ENCODE measurements around the gene RPS6KA6.

Gene RPS6KA6

DNA sequence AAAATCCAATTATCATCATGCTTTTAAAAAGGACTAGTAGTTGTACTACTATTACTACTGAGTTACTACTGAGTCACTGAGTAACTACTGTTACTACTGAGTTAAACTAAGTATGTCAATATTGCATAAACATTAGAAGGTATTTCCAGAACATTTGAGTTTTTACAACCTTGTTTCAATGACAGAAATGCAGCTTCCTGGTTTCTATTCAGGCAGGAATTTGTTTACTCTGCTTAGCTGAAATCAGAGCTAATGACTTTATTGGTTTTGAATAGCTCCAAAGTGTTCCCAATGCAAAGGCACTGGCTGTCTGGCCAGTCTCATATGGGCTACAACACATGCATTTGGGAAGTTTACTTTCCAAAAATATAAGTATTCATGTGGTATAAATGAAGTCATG lies 12.0 kb downstream of the RPS6KA6 start:
- no peaks in the 10 kb centered on the region for H3K9me3 Mint-ChIP-seq
- no peaks in the 10 kb centered on the region for H3K4me1 Mint-ChIP-seq
- DNase-seq (no peak), ATAC-seq (no peak)
- H3K4me3 Mint-ChIP-seq = no peak overlapping the region
- no peak overlapping the region for H3K27ac Mint-ChIP-seq
- no peaks in the 10 kb centered on the region for H3K27me3 Mint-ChIP-seq

DNA sequence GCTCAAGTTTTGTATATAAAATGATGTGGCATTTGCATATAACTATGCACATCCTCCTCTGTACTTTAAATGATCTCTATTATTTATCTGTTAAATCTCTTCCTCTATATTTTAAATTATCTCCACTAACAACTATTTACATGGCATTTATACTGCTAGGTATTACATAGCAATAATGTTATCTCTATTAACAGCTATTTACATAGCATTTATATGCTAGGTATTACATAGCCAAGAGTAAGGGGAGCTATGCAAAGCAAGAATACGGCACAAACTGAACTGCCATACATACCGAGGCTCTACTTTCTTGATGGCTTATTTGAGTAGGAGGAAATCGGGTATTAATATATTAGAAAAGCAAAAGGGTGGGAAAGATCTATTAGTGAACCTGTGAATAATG lies 12.7 kb downstream of the RPS6KA6 start:
- H3K4me1 Mint-ChIP-seq = no peaks in the 10 kb centered on the region
- ATAC-seq = no peak
- no peaks in the 10 kb centered on the region for H3K27me3 Mint-ChIP-seq
- DNase-seq = no peak
- H3K27ac Mint-ChIP-seq = no peak overlapping the region
- no peak overlapping the region for H3K4me3 Mint-ChIP-seq
- H3K9me3 Mint-ChIP-seq = no peaks in the 10 kb centered on the region

DNA sequence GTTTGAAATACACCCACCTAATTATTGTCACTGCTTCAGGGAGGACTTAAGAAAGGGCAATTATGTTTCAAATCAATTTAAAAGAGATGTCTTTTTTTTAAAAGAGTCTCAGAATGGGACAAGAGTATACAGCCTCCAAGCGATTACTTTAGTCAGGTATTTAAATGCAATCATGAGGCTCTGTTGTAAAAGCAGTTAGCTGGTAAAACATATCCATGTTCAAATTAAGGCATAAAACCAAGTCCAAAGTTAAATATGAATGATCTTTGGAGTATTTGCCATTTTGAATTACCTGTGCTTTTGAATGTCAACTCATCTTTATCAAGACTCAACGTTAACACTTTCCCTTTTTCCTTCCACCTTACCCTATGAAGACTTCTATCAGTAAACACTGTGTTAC lies 13.7 kb downstream of the RPS6KA6 start:
- ATAC-seq (no peak), DNase-seq (no peak)
- Mint-ChIP-seq H3K4me3 (no peak overlapping the region), H3K9me3 (no peaks in the 10 kb centered on the region), H3K4me1 (no peaks in the 10 kb centered on the region), H3K27ac (no peak overlapping the region), H3K27me3 (no peaks in the 10 kb centered on the region)

DNA sequence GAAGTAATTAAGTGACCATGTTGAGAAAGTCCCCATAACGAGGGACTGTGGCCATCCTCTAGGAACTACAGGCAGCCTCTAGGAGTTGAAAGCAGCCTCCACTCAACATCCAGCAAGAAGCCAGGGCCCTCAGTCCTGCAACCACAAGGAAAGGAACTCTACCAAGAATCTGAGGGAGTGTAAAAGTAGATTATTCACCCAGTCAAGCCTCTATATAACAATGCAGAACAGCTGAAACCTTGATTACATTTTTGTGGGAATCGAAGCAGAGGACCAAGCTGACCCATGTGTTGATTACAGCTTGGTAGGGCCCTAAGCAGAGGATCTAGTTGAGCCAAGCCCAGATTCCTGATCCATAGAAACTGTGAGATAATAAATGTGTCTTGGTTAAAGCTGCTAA lies 17.1 kb downstream of the RPS6KA6 start:
- no peaks in the 10 kb centered on the region for H3K4me1 Mint-ChIP-seq

DNA sequence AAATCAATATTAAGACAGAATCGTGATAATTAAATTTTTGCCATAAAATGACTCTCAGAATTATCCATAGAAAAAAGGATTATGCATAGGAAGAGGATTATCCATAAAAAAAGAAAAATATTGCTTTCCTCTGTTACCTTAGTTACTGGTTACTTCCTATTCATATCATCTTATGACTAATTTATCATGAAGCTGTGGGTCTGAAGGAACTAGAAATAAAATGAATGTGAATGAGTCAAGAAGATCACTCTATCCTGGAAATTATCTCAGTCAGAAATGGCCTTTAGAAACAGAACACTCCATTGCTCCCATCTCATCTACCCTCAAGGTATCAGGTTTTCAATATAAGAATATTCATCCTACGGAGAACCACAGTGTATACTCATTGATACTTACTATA lies 19.4 kb downstream of the RPS6KA6 start:
- no peak for ATAC-seq
- DNase-seq = no peak
- no peaks in the 10 kb centered on the region for H3K4me1 Mint-ChIP-seq
- H3K27me3 Mint-ChIP-seq = no peaks in the 10 kb centered on the region
- no peak overlapping the region for H3K27ac Mint-ChIP-seq
- no peak overlapping the region for H3K4me3 Mint-ChIP-seq
- H3K9me3 Mint-ChIP-seq = no peaks in the 10 kb centered on the region

More for the DNA sequence above, 17.1 kb downstream of the RPS6KA6 start:
- no peaks in the 10 kb centered on the region for H3K27me3 Mint-ChIP-seq
- H3K9me3 Mint-ChIP-seq = no peaks in the 10 kb centered on the region
- ATAC-seq (no peak), DNase-seq (no peak)
- no peak overlapping the region for H3K4me3 Mint-ChIP-seq
- no peak overlapping the region for H3K27ac Mint-ChIP-seq

DNA sequence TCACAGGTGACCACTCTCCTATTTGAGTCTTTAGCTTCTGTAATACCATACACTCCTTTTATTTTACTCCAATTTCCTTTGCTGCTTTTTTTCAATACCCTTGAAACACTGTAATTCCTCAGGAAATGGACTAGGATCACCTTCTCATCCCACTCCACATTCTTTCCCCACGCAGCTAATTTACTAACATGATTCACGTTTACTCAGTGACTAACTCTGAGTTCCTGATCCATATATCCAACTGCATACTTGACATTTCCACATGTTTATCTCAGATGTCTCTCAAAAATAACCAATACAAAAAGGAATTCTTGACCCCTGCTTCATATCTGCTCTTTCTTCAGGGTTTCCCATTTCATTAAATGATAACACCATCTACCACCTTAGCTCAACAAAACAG lies 19.9 kb downstream of the RPS6KA6 start:
- H3K9me3 Mint-ChIP-seq = no peaks in the 10 kb centered on the region
- H3K4me1 Mint-ChIP-seq = no peaks in the 10 kb centered on the region
- no peak for ATAC-seq
- no peaks in the 10 kb centered on the region for H3K27me3 Mint-ChIP-seq
- H3K4me3 Mint-ChIP-seq = no peak overlapping the region
- no peak for DNase-seq
- no peak overlapping the region for H3K27ac Mint-ChIP-seq

DNA sequence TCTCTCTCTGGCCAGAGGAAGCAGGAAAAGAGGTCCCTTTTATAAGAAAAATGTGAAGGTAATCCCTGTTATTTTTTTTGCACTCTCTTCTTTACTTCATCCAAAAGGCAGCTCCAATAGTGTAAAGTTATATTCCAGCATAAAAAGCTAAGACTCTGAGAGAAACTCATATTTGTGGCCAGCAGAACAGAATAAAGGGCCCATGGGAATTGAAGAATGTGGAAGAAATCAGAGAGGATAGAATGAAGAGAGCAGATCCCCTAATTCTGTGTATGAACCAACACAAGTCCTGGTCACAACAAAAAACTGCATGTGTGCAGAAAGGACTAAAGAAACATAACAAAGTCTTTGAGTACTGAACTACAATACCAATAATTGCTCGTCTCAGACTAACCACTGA lies 22.3 kb downstream of the RPS6KA6 start:
- Mint-ChIP-seq H3K4me1 (no peaks in the 10 kb centered on the region), H3K4me3 (no peak overlapping the region), H3K9me3 (no peaks in the 10 kb centered on the region), H3K27ac (no peak overlapping the region), H3K27me3 (no peaks in the 10 kb centered on the region)
- ATAC-seq (no peak), DNase-seq (no peak)

DNA sequence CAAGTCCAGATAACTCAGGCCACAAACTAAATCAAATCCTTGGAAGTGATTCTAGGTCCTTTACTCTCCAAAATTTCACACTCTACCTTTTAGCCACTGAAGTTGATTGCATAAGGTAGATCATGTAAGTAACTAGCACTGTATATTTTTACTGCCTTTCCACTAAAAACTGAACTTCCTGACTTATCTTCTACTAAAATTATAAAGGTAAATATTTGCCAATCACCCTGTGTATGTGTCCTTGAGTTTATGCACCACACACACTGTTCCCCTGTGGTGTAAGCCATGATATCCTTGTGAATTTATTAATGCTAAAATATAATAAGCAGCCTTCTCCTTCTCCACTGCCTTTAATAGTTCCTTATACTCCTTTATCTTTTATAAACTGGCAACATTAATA lies 25.6 kb downstream of the RPS6KA6 start:
- DNase-seq = no peak
- Mint-ChIP-seq H3K27ac (no peak overlapping the region), H3K27me3 (no peaks in the 10 kb centered on the region), H3K9me3 (no peaks in the 10 kb centered on the region), H3K4me1 (no peaks in the 10 kb centered on the region), H3K4me3 (no peak overlapping the region)
- ATAC-seq = no peak

DNA sequence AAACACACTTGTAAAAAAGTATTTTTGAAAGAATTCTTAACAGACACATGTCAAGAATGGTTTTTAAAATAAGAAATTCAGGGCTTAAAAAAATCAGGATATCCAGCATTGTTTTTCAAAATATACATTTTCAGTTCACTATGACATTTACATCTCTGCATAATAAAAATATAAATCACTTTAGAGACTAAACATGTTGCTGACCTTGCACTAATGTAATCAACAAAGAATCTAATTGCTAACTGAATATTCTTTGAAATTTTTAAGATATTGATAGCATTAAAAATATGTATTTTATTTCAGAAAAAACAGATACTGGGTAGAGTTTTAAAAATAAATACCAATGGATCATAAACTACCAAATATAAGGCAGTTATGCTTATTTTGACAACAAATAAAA lies 26.4 kb downstream of the RPS6KA6 start:
- no peak for ATAC-seq
- DNase-seq = no peak

DNA sequence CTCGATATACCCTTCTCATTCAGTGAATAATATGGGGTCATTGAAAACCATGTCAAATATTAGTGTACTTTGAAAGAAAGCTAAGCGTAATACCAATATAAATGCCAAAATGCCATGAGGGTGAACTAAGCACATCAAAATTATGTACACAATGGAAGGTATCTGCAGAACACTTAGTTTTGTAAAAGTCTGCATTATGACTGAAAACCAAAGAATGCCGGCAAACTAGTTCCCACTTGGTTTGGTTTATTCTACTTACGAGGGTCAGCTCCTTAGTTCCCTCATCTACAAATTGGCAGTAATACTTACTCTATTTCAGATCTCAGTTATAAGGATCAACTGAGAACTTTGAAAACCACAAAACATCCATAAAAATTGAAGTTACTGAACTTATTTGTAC lies 27.3 kb downstream of the RPS6KA6 start:
- Mint-ChIP-seq H3K27ac (no peak overlapping the region), H3K4me1 (no peaks in the 10 kb centered on the region), H3K27me3 (no peaks in the 10 kb centered on the region), H3K4me3 (no peak overlapping the region), H3K9me3 (no peaks in the 10 kb centered on the region)
- ATAC-seq (no peak), DNase-seq (no peak)

More for the DNA sequence above, 26.4 kb downstream of the RPS6KA6 start:
- H3K27ac Mint-ChIP-seq = no peak overlapping the region
- no peaks in the 10 kb centered on the region for H3K4me1 Mint-ChIP-seq
- no peaks in the 10 kb centered on the region for H3K9me3 Mint-ChIP-seq
- H3K27me3 Mint-ChIP-seq = no peaks in the 10 kb centered on the region
- no peak overlapping the region for H3K4me3 Mint-ChIP-seq

DNA sequence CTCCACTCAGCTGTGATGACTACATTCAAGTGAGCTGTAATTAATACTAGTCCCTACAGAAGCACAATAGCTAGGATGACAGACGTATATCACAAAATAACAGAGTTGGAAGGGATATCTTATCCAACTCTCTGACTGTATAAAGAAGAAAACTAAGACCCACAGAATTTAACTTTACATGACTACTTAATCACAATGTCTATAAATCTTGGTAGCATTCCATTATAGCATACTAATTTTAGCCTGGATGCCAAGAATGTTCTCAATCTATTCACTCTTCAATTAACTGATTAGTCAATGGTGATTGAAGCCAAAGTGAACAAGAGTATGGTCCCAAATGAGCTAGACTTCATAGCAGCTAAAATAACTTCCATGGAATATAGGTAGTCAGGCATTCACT lies 31.2 kb downstream of the RPS6KA6 start:
- Mint-ChIP-seq H3K4me3 (no peak overlapping the region), H3K27ac (no peak overlapping the region)
- DNase-seq = no peak

DNA sequence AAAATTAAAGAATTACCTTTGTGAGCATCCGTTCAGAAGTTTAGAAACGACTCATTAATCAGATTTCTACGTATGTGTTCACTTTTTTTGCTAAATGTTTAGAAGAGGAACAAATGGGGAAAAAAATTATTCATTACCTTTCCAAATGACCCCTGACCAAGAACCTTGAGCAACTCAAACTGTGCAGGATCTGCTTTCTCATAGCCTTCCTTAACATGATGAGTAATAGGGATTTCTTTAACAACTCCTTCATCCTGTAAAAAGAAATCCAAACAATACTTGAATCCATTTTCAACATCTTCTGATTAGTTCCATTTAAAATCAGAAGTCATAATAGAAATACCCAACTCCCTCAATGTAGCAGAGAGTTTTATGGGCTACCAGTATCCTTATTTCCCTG lies 32.1 kb downstream of the RPS6KA6 start:
- H3K27me3 Mint-ChIP-seq = no peaks in the 10 kb centered on the region
- H3K4me1 Mint-ChIP-seq = no peaks in the 10 kb centered on the region
- ATAC-seq (no peak), DNase-seq (no peak)
- H3K9me3 Mint-ChIP-seq = no peaks in the 10 kb centered on the region
- no peak overlapping the region for H3K27ac Mint-ChIP-seq
- H3K4me3 Mint-ChIP-seq = no peak overlapping the region

More for the DNA sequence above, 31.2 kb downstream of the RPS6KA6 start:
- Mint-ChIP-seq H3K27me3 (no peaks in the 10 kb centered on the region), H3K9me3 (no peaks in the 10 kb centered on the region), H3K4me1 (no peaks in the 10 kb centered on the region)
- ATAC-seq = no peak

DNA sequence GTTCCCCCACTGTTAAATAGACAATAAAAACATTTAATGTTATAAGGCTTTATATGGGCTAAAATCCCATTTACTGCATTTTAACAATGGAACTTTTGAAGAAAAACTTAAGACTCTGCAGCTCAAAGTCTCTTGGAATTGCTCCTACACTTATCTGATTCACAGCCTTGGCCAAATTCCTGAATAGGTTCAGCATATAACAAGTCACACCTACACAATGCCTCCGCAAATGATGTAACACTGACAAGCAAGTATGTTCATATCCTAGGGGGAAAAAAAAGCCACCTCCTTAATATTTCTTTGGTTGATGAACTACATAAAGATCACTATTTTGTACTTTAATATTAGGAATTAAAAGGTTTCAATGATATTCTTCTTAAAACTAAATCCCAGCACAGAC lies 34.5 kb downstream of the RPS6KA6 start:
- Mint-ChIP-seq H3K4me1 (no peaks in the 10 kb centered on the region), H3K9me3 (no peaks in the 10 kb centered on the region), H3K27me3 (no peaks in the 10 kb centered on the region)

DNA sequence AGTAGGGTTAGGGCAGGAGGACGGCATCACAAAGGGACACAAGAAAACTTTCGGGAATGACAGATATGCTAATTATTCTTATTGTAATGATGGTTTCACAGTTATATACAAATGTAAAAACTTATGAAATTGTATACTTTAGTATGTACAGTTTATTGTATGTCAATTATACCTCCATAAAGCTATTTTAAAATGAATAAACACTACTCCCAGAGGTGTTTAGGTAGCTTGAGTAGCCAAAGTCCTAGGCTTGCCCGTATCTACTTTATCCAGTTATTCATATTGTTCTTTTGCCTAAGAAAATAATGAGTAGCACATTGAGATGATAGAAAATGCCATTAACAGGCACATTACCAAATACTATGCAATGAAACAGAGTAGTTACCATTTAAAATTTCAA lies 43.0 kb downstream of the RPS6KA6 start:
- ATAC-seq = no peak
- Mint-ChIP-seq H3K27ac (no peak overlapping the region), H3K4me1 (no peaks in the 10 kb centered on the region), H3K27me3 (no peaks in the 10 kb centered on the region), H3K4me3 (no peak overlapping the region), H3K9me3 (no peaks in the 10 kb centered on the region)
- no peak for DNase-seq

More for the DNA sequence above, 34.5 kb downstream of the RPS6KA6 start:
- no peak for ATAC-seq
- Mint-ChIP-seq H3K4me3 (no peak overlapping the region), H3K27ac (no peak overlapping the region)
- DNase-seq = no peak

DNA sequence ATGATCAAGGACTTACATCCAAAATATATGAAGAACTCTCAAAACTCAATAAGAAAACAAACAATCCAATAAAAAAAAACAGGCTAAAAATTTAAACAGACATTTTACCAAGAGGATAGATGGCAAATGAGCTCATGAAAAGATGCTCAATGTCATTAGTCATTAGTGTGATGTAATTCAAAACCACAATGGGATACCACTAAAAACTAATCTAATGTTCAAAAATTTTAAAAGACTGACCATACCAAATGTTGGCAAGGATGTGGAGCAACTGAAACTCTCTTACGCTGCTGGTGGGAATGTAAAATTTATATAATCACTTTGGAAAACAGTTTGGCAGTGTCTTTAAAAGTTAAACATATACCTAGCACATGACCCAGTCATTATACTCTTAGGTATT lies 43.7 kb downstream of the RPS6KA6 start:
- DNase-seq = no peak
- ATAC-seq = no peak
- Mint-ChIP-seq H3K4me1 (no peaks in the 10 kb centered on the region), H3K4me3 (no peak overlapping the region), H3K27me3 (no peaks in the 10 kb centered on the region), H3K9me3 (no peaks in the 10 kb centered on the region), H3K27ac (no peak overlapping the region)

DNA sequence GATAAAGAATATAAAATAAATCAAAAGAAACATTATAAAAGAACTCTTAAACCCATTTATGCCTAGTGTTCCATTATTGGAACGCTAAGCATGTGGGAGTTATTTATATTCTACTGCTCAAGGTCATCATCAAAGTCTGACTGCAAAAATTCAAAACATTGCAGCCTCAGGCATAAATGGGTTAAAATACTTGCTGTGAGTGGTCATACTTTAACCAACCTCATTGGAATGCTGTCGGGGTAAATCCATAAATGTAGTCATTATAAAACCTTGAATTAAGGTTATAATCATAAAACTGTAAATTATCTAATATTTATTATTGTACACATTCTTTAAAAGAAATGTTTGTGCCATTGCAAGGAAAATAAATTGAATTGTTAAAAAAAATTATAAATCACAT lies 55.0 kb downstream of the RPS6KA6 start:
- Mint-ChIP-seq H3K27ac (no peak overlapping the region), H3K9me3 (no peaks in the 10 kb centered on the region), H3K4me1 (no peaks in the 10 kb centered on the region), H3K27me3 (no peaks in the 10 kb centered on the region), H3K4me3 (no peak overlapping the region)
- ATAC-seq (no peak), DNase-seq (no peak)

DNA sequence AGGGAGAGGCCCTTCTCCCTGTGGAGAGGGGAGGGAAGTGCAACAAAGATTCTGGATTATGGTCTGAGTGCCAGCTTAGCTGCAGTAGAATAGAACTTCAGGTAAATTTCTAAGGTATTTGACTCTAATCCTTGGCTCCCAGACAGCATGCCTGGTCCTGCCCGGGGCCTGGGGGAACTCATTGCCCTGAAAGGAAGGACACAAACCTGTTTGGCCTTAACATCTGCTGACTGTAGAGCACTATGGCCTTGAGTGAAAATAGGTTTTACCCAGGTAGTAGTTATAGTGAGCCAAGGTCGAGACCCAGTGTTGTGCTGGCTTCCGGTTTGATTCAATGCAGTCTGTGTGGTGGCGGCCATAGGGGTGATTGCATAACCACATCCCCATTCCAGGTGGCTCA lies 64.4 kb downstream of the RPS6KA6 start:
- H3K27ac Mint-ChIP-seq = no peak overlapping the region
- ATAC-seq = no peak
- H3K4me3 Mint-ChIP-seq = no peak overlapping the region
- no peak for DNase-seq
- H3K9me3 Mint-ChIP-seq = peaks cover 0 to 4% of the 10 kb centered on the region in 2 donors
- H3K27me3 Mint-ChIP-seq = no peaks in the 10 kb centered on the region
- no peaks in the 10 kb centered on the region for H3K4me1 Mint-ChIP-seq

DNA sequence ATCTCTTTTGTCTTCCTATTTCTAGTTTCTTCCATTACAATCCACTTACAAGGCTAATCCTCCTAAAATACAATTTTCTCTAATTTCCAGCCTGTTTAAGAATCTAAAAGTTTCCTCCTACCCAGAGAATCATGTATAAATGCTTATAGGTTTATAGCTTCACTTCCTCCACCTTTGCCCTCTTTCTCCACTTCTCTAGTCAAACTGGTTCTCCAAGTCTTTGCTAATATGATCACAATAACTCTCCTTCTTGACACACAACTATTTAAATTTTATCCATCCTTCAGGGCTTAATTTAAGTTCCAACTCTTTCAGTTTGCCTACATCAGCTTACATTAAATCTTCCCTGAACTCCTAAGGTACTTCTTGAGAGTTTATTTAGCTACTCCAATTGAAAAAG lies 69.2 kb downstream of the RPS6KA6 start:
- Mint-ChIP-seq H3K4me1 (no peaks in the 10 kb centered on the region), H3K27me3 (no peaks in the 10 kb centered on the region), H3K27ac (no peak overlapping the region), H3K9me3 (no peaks in the 10 kb centered on the region), H3K4me3 (no peak overlapping the region)
- DNase-seq = no peak
- ATAC-seq = no peak
